Heart right ventricle (tissue), 16 donors: ENCODE results near the gene HSPH1. TPM values are rescaled to one million over a fixed set of nuclear protein-coding genes. Genes with fewer than 3 reads are reported as not detected.
"Not testable (repeated sequence)": the region's sequence is repeated elsewhere in the genome, so short reads cannot be mapped to it uniquely, and the experiment has no call there.

ENCODE experiments used
- ATAC-seq, 8 donors: fragments of 200-7000 bp; cut with Tn5 transposase; one replicate each; pipeline ENCODE4 v1.9.1; 2020; ENCODE audit warnings: mild to moderate bottlenecking in 8 of 8, moderate library complexity in 8 of 8, moderate number of reproducible peaks in 1 of 8
- DNase-seq, 2 donors: peaks; one replicate each; pipeline ENCODE4 v3.0.0-alpha.2; 2020
- H3K27ac ChIP-seq, 10 donors: fragments of 200-600 bp; sonication (generic) in 2 of 10; one replicate each; pipeline versions ENCODE4 v1.5.0 to v1.8.0; 2020 to 2022; ENCODE audit warnings: mild to moderate bottlenecking in 3 of 10
- H3K27me3 ChIP-seq, 7 donors: fragments of 200-600 bp; one replicate each; pipeline ENCODE4 v1.8.0; 2021 to 2022; ENCODE audit warnings: mild to moderate bottlenecking in 2 of 7
- H3K36me3 ChIP-seq, 9 donors: fragments of 200-600 bp; sonication (generic) in 1 of 9; one replicate each; pipeline versions ENCODE4 v1.5.0 to v1.8.0; 2020 to 2022; ENCODE audit warnings: mild to moderate bottlenecking in 2 of 9
- H3K4me1 ChIP-seq, 9 donors: fragments of 200-600 bp; sonication (generic) in 1 of 9; one replicate each; pipeline versions ENCODE4 v1.5.0 to v1.8.0; 2020 to 2022; ENCODE audit warnings: mild to moderate bottlenecking in 4 of 9
- H3K4me3 ChIP-seq, 10 donors: fragments of 200-600 bp; sonication (generic) in 2 of 10; one replicate each; pipeline versions ENCODE4 v1.5.0 to v1.8.0; 2020 to 2022; ENCODE audit warnings: mild to moderate bottlenecking in 7 of 10, moderate library complexity in 2 of 10
- H3K9me3 ChIP-seq, 11 donors: fragments of 200-600 bp in 10 of 11; sonication (generic) in 2 of 11; one replicate each; pipeline versions ENCODE4 v1.5.0 to v1.8.0; 2013 to 2022; ENCODE audit warnings: mild to moderate bottlenecking in 2 of 11, control low read depth in 1 of 11, moderate library complexity in 1 of 11
- WGBS, 2 donors: extraction: QIAGEN DNeasy Blood & Tissue Kit; methylation state at CpG; one replicate each; pipeline ENCODE4 v1.1.7; 2013; ENCODE audit warnings: inconsistent platforms in 1 of 2; 5-methylcytosine and 5-hydroxymethylcytosine counted together
- intact Hi-C, 10 donors: fragments of 100-400 bp; cut with DNase I; formaldehyde crosslinking; loops; one replicate each; pipeline versions ENCODE4 v1.11.1 to v1.14.2; 2022
- polyA plus RNA-seq, 2 donors: library from polyadenylated mRNA; stranded (reverse); fragments of 200-250 nt; gene quantifications; one replicate each; pipeline ENCODE4 v1.2.3, GENCODE V29; 2013
- total RNA-seq, 10 donors: library from RNA; stranded (reverse); fragmentation: NEBNext Ultra II Directional in 3 of 10; extraction: Animal tissue kit (Norgen Biotek cat#: 25700) in 3 of 10; gene quantifications; one replicate each; pipeline versions ENCODE4 v1.2.1 to v1.2.4, GENCODE V29; 2021 to 2023
- TF ChIP-seq, protein P1 (sequence below), 9 donors: fragments of 200-600 bp; sonication (generic) in 2 of 9; IDR thresholded peaks; one replicate each; pipeline versions ENCODE4 v1.5.0 to v1.8.0; 2021 to 2022; ENCODE audit warnings: antibody characterized with exemption in 9 of 9, mild to moderate bottlenecking in 5 of 9, moderate library complexity in 1 of 9
- donor health status: Arrhythmogenic right ventricular cardiomyopathy.
- donor health status: ischemic (EF 13 %, LVEDD 7.1; RV severe dilation, severe dysfunction).
- donor health status: healthy with polysubstance abuse.
- donor health status: DM: no; HTN: yes; CAD: no.
- donor health status: DM: no; HTN: no; CAD: no.
- donor health status: ischemic (EF 25% LVEDD 6.9; RV normal size, moderate dysfunction).
- donor health status: ischemic (EF 25% LVEDD 5.7; RV mildly dilated, moderate dysfunction).
- donor health status: healthy.
- donor health status: DM: yes; HTN: yes; CAD: no.
- donor health status: Ischemic cardiomyopathy.
- donor health status: ischemic (EF 35%, LVEDD 5.7; RV mildly dilated, moderate dysfunction).
- donor health status: nonischemic (EF 11% LVEDD 7.7; RV severe dilation, severe dysfunction).
- donor health status: DM: yes; HTN: yes; CAD: no.
- donor health status: PGD.
- donor health status: ischemic (EF 29% LVEDD 5.4; RV normal size, mild dysfunction).
- donor health status: nonischemic (EF 23%, LVEDD 6.1; RV moderate dilation, normal function).

HSPH1 gene
- total and polyA plus RNA-seq, 12 donors: 28.4 to 65.4 (median 45.8) TPM

DNA sequence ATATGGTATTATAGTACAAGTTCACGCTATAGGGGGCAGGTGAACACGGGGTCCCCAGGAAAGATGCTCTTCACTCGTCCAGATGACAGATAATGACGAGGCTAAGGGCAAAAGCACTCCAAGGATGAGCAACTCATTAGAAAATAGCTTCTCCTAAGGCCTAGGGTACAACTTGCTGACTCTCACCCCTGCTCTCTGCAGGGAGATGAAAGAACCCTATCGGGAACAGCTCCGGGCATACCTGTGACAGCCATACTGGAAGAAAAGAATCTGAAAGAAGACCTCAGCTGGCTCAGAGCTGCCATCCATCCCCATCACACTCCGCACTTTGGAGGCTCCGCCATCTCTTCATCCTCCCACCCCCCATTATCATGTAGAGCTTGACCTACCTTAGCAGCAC, 17.5 kb upstream of the HSPH1 start:
- WGBS, 2 donors: 92 to 94% methylated on average over 8 of the region's 8 CpGs
- Histone ChIP-seq H3K4me1 (no peaks in the 10 kb centered on the region), H3K9me3 (peaks cover 0 to 3% (median 0%) of the 10 kb centered on the region in 11 donors), H3K27ac (no peak overlapping the region), H3K36me3 (no peaks in the 10 kb centered on the region), H3K27me3 (no peaks in the 10 kb centered on the region), H3K4me3 (no peak overlapping the region)
- TF ChIP-seq, protein P1, sequence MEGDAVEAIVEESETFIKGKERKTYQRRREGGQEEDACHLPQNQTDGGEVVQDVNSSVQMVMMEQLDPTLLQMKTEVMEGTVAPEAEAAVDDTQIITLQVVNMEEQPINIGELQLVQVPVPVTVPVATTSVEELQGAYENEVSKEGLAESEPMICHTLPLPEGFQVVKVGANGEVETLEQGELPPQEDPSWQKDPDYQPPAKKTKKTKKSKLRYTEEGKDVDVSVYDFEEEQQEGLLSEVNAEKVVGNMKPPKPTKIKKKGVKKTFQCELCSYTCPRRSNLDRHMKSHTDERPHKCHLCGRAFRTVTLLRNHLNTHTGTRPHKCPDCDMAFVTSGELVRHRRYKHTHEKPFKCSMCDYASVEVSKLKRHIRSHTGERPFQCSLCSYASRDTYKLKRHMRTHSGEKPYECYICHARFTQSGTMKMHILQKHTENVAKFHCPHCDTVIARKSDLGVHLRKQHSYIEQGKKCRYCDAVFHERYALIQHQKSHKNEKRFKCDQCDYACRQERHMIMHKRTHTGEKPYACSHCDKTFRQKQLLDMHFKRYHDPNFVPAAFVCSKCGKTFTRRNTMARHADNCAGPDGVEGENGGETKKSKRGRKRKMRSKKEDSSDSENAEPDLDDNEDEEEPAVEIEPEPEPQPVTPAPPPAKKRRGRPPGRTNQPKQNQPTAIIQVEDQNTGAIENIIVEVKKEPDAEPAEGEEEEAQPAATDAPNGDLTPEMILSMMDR (IDR thresholded peaks at IDR 0.05): no peak
- intact Hi-C loops: loop anchor here in 5 of 10 donors (5.0 to 10.0 kb wide), 2 partner anchors 243 to 246 kb away; no protein-coding TSS in a partner anchor
- DNase-seq (no peak), ATAC-seq (no peak)

GRCh38 chr13:31177813-31178495, 16.2 kb upstream of the HSPH1 start:
- not testable (repeated sequence) for H3K27ac ChIP-seq, H3K27me3 ChIP-seq, ATAC-seq, H3K9me3 ChIP-seq, DNase-seq, H3K4me1 ChIP-seq, H3K4me3 ChIP-seq, H3K36me3 ChIP-seq
- WGBS, 2 donors: 87 to 90% methylated on average over 12 of the region's 12 CpGs
- intact Hi-C loops: loop anchor here in 5 of 10 donors (5.0 to 10.0 kb wide), 2 partner anchors 244 to 247 kb away; no protein-coding TSS in a partner anchor

DNA sequence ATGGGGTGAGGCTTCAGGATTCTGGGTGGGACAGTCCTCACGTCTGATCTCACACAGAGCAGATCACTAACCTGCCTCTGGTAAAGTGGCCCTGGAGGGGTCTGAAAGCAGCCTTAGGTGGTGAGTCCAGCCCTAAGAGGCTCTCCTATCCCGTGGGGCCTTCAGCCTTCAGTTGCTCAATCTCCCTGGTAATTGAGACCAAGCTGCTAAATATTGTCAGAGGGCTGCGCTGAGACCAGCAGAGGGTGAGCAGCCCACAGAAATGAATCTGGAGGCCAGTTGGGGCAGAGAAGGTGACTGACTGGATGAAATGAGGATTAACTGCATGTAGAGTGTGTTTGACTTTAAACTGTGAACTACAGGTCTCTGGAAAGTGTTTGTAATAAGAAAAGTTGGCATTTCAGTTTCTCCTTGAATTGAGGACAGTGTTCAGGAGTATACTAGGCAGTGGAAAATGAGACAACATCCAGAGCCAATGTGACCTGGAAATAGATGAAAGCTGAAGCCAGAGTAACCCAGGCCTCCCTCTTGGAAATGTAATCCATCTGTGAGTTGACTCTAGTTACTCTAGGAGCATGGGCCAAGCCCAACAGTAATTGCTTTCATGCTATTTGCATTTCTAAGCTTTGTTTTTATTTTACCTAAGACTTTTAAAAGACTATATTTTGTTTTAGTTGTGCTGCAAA, 14.3 kb upstream of the HSPH1 start:
- H3K9me3 ChIP-seq: peaks cover 0 to 3% (median 0%) of the 10 kb centered on the region in 11 donors
- H3K4me3 ChIP-seq: no peak overlapping the region
- H3K36me3 ChIP-seq: no peaks in the 10 kb centered on the region
- DNase-seq (no peak), ATAC-seq (peak in 1 of 8 donors; percentile 19)
- TF ChIP-seq, protein P1 (IDR thresholded peaks at IDR 0.05): no peak
- no peaks in the 10 kb centered on the region for H3K27me3 ChIP-seq
- H3K4me1 ChIP-seq: peaks cover 0 to 4% (median 0%) of the 10 kb centered on the region in 9 donors
- WGBS, 2 donors: 85 to 90% methylated on average over 3 of the region's 3 CpGs
- intact Hi-C loops: loop anchor here in 5 of 10 donors (5.0 to 10.0 kb wide), 2 partner anchors 246 to 249 kb away; no protein-coding TSS in a partner anchor
- no peak overlapping the region for H3K27ac ChIP-seq

- Histone ChIP-seq H3K4me1 (peaks cover 0 to 4% (median 0%) of the 10 kb centered on the region in 9 donors), H3K36me3 (no peaks in the 10 kb centered on the region), H3K27ac (no peak overlapping the region), H3K27me3 (no peaks in the 10 kb centered on the region), H3K4me3 (no peak overlapping the region), H3K9me3 (peaks cover 0 to 3% (median 0%) of the 10 kb centered on the region in 11 donors)
- ATAC-seq (no peak), DNase-seq (no peak)
- intact Hi-C loops: loop anchor here in 4 of 10 donors (5.0 to 10.0 kb wide), 2 partner anchors 248 to 251 kb away; no protein-coding TSS in a partner anchor
- TF ChIP-seq, protein P1 (IDR thresholded peaks at IDR 0.05): peak in 4 of 9 donors; percentile 27 to 38 (median 31)
- WGBS, 2 donors: 65 to 71% methylated on average over 3 of the region's 3 CpGs
Measured at GRCh38 chr13:31174018-31174417, 12.3 kb upstream of the HSPH1 start.
